Activated B cell treated with CpG ODN at 0.5 μM for 24 hours (primary cell): ENCODE data around the gene ARHGEF4. TPM values are rescaled to one million over a fixed set of nuclear protein-coding genes. Genes with fewer than 3 reads are reported as not detected.

Experiments
- ATAC-seq: fragments of 200-7000 bp; cut with Tn5 transposase; one replicate; pipeline ENCODE4 v1.10.0; 2021; ENCODE audit warnings: low read depth, mild to moderate bottlenecking, moderate library complexity
- CTCF ChIA-PET: fragments of 350-600 bp; sonication (Branson Sonifier 250); formaldehyde crosslinking; loops from one replicate; lab custom pipeline; 2021; ENCODE audit warnings: antibody characterized with exemption; lab: Charles Lee
- POLR2A ChIA-PET: fragments of 350-600 bp; sonication (Branson Sonifier 250); formaldehyde crosslinking; loops from one replicate; lab custom pipeline; 2021; ENCODE audit warnings: antibody characterized with exemption; lab: Charles Lee
- DNase-seq: peaks from one replicate; pipeline ENCODE4 v3.0.0; 2022
- H3K27ac Mint-ChIP-seq: one replicate; pipeline ENCODE4 v1.8.0; 2020; ENCODE audit warnings: mixed read lengths
- H3K27me3 Mint-ChIP-seq: one replicate; pipeline ENCODE4 v1.8.0; 2021; ENCODE audit warnings: mixed read lengths
- H3K36me3 Mint-ChIP-seq: one replicate; pipeline ENCODE4 v1.8.0; 2021; ENCODE audit warnings: low read depth, mixed read lengths
- H3K4me1 Mint-ChIP-seq: one replicate; pipeline ENCODE4 v1.8.0; 2021; ENCODE audit warnings: mixed read lengths
- H3K4me3 Mint-ChIP-seq: one replicate; pipeline ENCODE4 v1.8.0; 2020; ENCODE audit warnings: mild to moderate bottlenecking, mixed read lengths
- H3K9me3 Mint-ChIP-seq: one replicate; pipeline ENCODE4 v1.8.0; 2020; ENCODE audit warnings: mixed read lengths
- CTCF ChIP-seq: fragments of 200-600 bp; IDR thresholded peaks from one replicate; pipeline ENCODE4 v1.8.0; 2022; ENCODE audit warnings: antibody characterized with exemption, mild to moderate bottlenecking
- intact Hi-C: fragments of 100-400 bp; cut with micrococcal nuclease; formaldehyde crosslinking; loops from one replicate; pipeline ENCODE4 v1.15.1; 2024
- total RNA-seq: library from RNA; stranded (reverse); gene quantifications from 2 replicates; pipeline ENCODE4 v1.2.3, GENCODE V29; 2022

The ARHGEF4 gene
- total RNA-seq, 1 donor from 2014 or later, result 0.29 TPM

DNA sequence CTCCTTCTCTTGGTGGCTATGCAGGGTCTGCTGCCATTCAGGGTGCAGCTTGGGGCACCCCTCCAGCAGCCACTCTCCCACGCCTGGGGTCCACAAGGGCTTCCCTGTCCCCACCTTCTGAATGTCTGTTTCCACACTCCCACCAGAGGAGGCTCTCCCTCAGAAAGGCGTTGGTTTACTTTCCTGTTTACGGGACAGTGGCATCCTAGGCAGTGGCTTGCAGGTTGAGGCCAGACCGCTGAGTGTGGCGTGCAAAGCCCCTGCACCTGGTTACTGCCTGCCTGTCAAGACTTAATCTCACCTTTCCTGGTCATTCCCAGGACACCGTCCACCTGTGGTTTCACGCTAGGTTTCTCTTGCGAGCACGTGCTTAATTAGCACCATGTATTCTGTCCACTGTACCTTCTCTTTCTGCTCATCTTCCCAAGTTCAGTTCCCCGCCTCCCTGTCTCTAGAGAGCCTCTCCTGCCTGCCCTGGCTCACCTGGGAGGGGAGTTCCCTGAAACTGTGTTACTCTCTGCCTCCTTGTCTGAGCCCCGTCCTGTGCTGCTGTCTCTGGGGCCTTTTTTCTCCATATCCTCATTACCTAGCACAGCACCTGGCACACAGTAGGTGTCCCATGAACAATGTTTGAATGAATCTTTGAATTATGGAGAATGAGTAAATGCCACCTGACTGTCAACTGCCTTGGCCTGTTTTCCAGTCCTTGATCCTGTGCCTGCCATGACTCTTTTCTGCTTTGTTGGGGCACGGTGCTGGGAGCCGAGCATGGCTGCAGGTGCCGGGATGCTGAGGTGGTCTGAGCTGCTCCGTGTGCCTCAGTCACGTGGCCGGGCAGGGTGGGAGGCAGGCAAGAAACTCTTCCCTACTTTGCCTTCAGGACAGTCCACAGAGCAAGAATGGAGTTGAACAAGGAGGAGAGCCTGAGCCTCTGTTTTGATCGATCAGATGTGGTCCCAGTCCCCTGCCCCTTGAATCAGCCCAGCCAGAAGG lies 56.4 kb downstream of the ARHGEF4 start:
- intact Hi-C loops, result no loop called here
- no peak for ATAC-seq
- Mint-ChIP-seq H3K4me1 (peaks cover 4% of the 10 kb centered on the region), H3K9me3 (no peaks in the 10 kb centered on the region), H3K36me3 (no peaks in the 10 kb centered on the region), H3K27me3 (peaks cover 22% of the 10 kb centered on the region), H3K4me3 (no peak overlapping the region), H3K27ac (no peak overlapping the region)
- POLR2A ChIA-PET, result no interaction called here
- DNase-seq, result no peak
- no peak for TF ChIP-seq CTCF
- CTCF ChIA-PET, result no interaction called here

GRCh38 chr2:130894326-130894942 lies 57.7 kb downstream of the ARHGEF4 start:
- no peak for DNase-seq
- no peak for ATAC-seq
- Mint-ChIP-seq H3K4me3 (no peak overlapping the region), H3K9me3 (no peaks in the 10 kb centered on the region), H3K4me1 (peaks cover 4% of the 10 kb centered on the region), H3K27ac (no peak overlapping the region), H3K27me3 (peaks cover 16% of the 10 kb centered on the region), H3K36me3 (no peaks in the 10 kb centered on the region)
- no peak for TF ChIP-seq CTCF
- CTCF ChIA-PET, result no interaction called here
- intact Hi-C loops, result no loop called here
- POLR2A ChIA-PET, result no interaction called here

DNA sequence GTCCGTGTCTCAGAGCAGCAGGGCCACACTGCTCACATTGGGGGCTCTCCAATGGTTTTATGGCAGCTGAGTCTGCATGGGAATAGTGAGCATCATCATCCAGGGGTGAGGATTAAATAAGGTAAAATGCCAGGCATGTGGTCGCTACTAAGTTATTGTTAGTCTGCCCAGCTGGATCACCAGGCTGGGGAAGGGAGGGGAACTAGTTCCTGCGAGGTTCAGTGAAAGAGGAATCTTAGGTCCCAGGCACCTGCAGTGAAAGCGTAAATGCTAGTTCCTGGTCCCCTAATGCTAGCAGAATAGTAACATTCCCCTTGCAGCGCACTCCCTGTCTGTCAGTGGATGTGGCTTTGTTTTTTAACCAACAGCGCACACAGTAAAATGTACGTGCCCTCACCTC lies 60.1 kb downstream of the ARHGEF4 start:
- Mint-ChIP-seq H3K36me3 (no peaks in the 10 kb centered on the region), H3K9me3 (no peaks in the 10 kb centered on the region), H3K27me3 (peaks cover 16% of the 10 kb centered on the region), H3K4me1 (peaks cover 4% of the 10 kb centered on the region), H3K4me3 (no peak overlapping the region), H3K27ac (no peak overlapping the region)
- intact Hi-C loops, result no loop called here
- no peak for ATAC-seq
- DNase-seq, result no peak
- ChIA-PET POLR2A (no interaction called here), CTCF (no interaction called here)
- no peak for TF ChIP-seq CTCF

DNA sequence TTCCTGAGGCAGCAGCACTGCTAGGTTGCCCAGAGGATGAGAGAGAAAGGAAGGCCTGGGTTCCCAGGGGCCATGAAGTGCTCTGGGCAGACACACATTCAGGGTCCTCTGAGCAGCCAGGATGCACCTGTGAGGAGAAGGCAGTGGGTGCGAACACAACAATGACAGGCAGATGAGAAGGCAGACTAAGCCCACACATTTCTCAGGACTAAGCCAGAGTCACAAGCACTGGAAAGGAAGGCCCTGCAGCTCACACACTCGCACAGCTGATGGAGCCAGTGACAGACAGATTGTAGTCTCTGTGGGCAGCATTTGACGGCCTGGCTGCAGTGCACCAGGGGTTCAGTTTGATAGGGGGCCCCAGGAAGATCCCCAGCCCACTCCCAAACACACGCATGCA lies 61.8 kb downstream of the ARHGEF4 start:
- no peaks in the 10 kb centered on the region for H3K9me3 Mint-ChIP-seq
- H3K27ac Mint-ChIP-seq, result no peak overlapping the region
- TF ChIP-seq CTCF, result no peak
- H3K27me3 Mint-ChIP-seq, result peaks cover 11% of the 10 kb centered on the region
- no peaks in the 10 kb centered on the region for H3K36me3 Mint-ChIP-seq
- intact Hi-C loops, result no loop called here
- H3K4me1 Mint-ChIP-seq, result no peaks in the 10 kb centered on the region
- POLR2A ChIA-PET, result no interaction called here
- CTCF ChIA-PET, result no interaction called here
- no peak for ATAC-seq
- DNase-seq, result no peak
- H3K4me3 Mint-ChIP-seq, result no peak overlapping the region

DNA sequence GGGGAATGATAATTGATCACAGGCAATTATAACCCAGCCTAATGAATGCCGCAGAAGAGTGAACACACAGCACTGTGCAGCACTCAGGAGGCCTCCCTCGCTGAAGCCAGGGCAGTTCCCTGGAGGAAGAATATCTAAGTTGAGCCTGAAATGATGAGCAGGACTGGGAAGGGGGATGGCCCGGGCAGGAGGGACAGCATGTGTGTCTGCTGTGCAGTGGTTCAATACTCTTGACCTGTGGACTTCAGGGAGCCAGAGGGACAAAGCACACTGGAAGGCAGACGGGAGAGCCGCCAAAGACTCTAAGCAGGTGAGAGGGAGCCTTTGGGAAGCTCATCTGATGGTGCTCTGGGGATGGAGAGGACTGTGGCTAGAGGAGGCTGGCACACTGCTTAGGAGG lies 62.6 kb downstream of the ARHGEF4 start:
- no peak overlapping the region for H3K27ac Mint-ChIP-seq
- TF ChIP-seq CTCF, result no peak
- DNase-seq (no peak), ATAC-seq (no peak)
- ChIA-PET POLR2A (no interaction called here), CTCF (no interaction called here)
- peaks cover 11% of the 10 kb centered on the region for H3K27me3 Mint-ChIP-seq
- H3K9me3 Mint-ChIP-seq, result peaks cover 3% of the 10 kb centered on the region
- no peaks in the 10 kb centered on the region for H3K36me3 Mint-ChIP-seq
- H3K4me3 Mint-ChIP-seq, result no peak overlapping the region
- H3K4me1 Mint-ChIP-seq, result no peaks in the 10 kb centered on the region
- intact Hi-C loops, result no loop called here
